CD4-positive, alpha-beta T cell treated with Interleukin-17A for 4 hours (primary cell): Measurements from ENCODE around the gene GLG1.
"Not testable (repeated sequence)": the region's sequence is repeated elsewhere in the genome, so short reads cannot be mapped to it uniquely, and the experiment has no call there.

Source experiments
- DNase-seq: peaks from one replicate; pipeline ENCODE4 v3.0.0-alpha.2; 2020; ENCODE audit warnings: mixed read lengths

GLG1 gene

GRCh38 chr16:74430036-74430712, 176.7 kb downstream of the GLG1 start:
- DNase-seq: peak; percentile 54

DNA sequence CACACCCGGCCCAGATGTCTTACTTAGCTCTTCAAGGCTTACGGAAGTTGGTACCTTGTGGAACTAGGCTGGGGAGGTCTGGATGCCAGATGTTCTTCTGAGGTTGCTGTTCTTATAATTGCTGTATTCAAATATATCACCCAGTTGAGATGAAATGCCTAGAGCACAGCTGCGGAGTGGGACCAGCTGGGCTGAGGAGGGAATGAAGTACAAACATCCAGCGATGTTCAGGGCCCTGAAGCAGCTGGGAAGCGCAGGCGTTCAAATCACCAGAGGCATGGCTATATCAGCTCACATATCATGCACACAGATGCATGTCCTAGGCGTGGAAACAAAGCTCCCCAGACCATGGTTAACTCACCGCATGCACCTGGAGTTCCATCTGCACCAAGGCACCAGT, 178.4 kb downstream of the GLG1 start:
- DNase-seq: not testable (repeated sequence)

DNA sequence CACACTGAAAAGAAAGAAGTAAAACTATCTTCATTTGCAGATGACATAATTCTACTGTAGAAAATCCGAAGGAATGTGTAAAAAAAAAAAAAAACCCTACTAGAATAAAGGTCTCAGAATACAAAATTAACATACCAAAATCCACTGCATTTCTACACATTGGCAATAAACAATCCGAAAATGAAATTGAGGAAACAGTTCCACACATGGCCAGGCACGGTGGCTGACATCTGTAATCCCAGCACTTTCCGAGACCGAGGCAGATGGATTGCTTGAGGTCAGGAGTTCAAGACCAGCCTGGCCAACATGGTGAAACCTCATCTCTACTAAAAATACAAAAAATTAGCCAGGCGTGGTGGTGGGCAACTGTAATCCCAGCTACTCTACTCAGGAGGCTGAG, 181.2 kb downstream of the GLG1 start:
- not testable (repeated sequence) for DNase-seq

GRCh38 chr16:74423721-74424120, 183.2 kb downstream of the GLG1 start:
- not testable (repeated sequence) for DNase-seq

DNA sequence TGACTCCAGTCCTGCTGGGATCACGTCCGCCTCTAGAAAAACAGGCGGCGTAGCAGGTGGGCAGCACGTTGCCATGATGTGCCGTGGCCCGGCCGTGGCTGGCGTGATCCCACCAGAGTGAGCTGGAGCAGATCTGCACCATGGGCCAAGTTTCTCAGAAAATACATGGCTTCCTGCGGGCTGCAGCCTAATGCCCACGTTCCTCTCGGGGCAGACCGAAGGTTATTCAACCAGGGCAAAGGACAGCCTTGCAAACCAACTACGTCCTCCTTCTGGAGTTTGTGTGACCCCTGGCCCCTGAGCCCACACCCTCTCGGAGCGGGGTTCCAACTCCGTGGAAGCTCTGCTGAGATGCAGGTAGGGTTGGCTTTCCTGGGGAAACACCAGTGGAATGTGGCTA, 184.8 kb downstream of the GLG1 start:
- DNase-seq: not testable (repeated sequence)

GRCh38 chr16:74421482-74421785, 185.5 kb downstream of the GLG1 start:
- DNase-seq: not testable (repeated sequence)

- not testable (repeated sequence) for DNase-seq
Measured at GRCh38 chr16:74420612-74421481, 186.1 kb downstream of the GLG1 start, which contains the start of gene CLEC18B. CLEC18B (minus strand) TSS chr16:74421478; CDS start chr16:74421270, 208 bp downstream.

DNA sequence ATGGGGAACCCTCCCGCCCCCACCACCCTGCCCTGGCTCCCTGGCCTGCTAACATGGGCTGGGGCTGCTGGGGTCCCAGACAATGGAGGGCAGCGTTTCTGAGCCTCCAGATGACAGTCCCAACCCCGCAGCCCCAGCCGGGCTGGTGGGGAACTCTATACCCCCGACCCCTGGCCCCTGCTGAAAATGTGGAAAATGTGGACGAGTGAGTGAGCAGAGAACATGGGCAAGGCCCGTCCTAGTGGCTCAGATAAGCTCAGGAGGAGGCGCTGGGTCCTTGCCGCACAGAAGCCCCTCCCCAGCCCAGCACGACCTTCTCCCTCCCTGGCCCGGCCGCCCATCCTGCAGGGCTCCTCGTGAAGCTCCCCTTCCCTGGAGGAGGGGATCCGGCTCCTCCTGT, 187.1 kb downstream of the GLG1 start:
- not testable (repeated sequence) for DNase-seq

GRCh38 chr16:74417897-74418296, 189.0 kb downstream of the GLG1 start:
- not testable (repeated sequence) for DNase-seq

- DNase-seq: not testable (repeated sequence)
Measured at GRCh38 chr16:74413920-74414319, 193.0 kb downstream of the GLG1 start.

DNA sequence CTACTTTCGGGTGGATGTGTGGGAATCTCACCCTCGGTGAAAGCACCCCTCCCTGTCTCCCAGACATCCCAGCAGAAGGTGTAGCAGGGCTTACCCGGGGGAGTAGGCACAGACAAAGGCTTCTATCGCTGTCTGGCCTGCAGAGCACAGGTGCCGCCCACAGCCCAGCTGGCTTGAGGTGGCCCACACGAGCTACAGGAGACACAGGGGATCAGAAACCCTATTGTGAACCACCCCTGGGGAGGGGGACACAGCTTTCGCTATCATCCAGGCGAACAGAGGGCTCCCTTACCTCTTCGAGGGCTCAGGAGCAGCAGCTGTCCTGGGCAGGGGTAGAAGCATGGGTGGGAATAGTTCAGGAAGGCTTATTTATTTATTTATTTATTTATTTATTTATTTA, 193.4 kb downstream of the GLG1 start:
- not testable (repeated sequence) for DNase-seq

GRCh38 chr16:74412775-74413390, 194.0 kb downstream of the GLG1 start:
- DNase-seq: not testable (repeated sequence)

DNA sequence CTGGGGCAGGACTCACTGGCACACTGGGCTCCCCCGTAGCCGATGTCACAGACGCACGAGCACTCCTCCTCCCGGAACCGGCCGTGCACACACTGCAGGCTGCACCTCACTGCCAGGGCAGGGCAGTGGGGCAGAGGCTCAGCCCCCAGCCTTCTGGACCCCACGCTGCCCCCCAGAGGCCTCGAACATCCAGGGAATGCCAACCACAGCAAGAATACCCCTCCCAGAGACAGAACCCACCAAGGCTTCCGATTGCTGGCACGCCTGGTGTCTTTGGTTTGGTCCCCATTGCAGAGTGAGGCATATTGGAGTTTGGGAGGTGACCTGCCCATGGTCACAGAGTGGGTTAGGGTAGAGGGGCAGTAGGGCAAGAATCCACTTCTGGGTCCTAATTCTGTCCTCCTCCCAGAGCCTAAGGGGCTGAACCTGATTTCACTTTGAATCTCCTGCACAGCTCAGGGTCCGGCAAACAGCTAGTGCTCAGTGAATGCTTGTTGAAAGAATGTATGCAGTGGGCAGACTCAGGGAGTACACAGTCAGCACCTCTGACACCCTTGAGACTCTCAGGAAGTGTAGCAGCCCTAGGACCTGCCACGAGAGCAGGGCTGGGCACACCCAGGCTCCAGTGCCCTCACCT, 194.7 kb downstream of the GLG1 start:
- not testable (repeated sequence) for DNase-seq

- DNase-seq: not testable (repeated sequence)
Measured at GRCh38 chr16:74410981-74411380, 195.9 kb downstream of the GLG1 start.

GRCh38 chr16:74410057-74410957, 196.6 kb downstream of the GLG1 start:
- DNase-seq: not testable (repeated sequence)

DNA sequence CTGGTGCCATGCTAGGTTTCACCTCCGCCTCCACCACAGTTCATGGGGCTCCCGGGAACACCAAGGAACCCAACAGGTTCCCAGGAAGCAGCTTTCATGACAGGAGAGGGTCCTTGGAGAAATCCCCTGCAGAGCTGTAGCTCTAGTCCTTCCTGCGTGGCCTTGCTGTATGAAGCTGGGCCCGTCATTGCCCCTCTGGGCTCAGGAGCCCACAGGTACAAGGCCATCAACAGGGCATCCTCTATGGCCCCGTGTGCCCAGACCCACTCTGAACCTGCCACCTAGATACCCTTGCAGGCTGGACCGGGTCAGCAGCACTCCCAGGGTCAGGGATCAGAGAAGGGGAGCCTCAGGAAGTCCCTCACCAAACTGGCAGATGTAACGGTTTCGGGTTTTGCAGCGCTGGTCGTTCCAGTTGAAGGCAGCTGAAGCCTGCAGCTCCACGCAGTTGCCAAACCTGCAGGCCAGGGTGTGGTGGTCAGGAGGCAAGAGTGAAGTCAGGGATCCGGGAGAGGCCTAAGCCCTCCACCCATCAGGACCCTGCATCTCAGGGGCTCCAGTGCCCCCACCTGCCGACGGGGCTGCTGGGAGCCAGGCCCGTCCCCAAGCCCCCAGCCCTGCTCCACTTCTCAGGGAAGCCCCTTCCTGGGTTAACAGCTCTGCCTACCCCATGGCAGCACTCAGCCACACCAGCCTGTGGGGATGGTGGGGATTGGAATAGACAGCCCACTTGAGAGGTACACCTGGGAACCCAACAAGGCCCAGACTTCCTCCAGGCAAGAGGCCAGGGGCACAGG, 197.5 kb downstream of the GLG1 start:
- not testable (repeated sequence) for DNase-seq

DNA sequence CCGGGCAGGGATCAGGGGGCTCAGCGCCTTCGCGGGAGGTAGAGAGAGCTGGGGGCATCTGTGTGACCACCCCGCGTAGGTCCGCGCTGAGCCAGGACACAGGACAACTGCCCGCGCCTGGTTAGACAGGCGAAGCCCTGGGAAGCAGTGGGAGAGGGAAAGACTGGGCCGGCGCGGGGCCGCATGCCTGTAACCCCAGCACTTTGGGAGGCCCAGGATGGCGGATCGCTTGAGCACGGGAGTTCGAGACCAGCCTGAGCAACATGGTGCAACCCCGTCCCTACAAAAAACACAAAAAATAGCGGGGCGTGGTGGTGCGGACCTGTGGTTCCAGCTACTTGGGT, 199.6 kb downstream of the GLG1 start:
- not testable (repeated sequence) for DNase-seq

DNA sequence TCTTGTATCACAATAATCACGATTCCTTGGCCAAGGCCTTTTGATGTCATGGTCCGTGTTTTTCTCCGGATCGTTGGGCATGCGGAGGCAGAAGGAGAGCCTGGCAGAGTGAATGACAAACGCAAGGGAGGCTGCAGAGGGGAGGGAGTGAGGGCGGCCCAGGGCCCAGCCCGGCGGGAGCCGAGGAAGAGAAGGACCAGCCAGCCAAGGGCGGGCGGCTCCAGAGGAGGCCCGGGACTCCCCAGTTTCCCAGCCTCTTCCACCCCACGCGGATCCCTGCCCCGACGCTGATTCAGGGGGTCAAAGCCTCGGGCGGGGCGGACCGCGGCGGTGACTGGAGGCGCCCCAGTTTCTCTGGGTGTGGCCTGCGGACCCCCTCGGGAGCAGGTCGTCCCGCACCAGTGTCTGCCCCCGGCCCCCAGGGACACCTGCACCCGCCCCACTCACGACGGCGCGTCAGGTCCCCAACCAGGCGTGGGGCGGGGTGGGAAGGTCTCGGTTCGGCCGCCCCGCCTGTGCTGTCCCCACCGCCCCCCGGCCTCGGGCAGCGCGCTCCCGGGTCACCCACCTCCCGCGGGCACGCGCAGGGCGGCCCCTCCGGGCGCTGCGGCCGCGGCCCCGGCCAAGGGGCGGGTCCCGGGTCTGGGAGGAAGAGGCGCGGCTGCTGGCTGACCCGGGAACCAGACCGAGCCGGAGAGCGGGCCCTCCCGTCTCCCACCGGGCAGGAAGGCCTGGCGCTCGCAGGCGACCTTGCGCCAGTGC, 200.1 kb downstream of the GLG1 start:
- DNase-seq: not testable (repeated sequence)

DNA sequence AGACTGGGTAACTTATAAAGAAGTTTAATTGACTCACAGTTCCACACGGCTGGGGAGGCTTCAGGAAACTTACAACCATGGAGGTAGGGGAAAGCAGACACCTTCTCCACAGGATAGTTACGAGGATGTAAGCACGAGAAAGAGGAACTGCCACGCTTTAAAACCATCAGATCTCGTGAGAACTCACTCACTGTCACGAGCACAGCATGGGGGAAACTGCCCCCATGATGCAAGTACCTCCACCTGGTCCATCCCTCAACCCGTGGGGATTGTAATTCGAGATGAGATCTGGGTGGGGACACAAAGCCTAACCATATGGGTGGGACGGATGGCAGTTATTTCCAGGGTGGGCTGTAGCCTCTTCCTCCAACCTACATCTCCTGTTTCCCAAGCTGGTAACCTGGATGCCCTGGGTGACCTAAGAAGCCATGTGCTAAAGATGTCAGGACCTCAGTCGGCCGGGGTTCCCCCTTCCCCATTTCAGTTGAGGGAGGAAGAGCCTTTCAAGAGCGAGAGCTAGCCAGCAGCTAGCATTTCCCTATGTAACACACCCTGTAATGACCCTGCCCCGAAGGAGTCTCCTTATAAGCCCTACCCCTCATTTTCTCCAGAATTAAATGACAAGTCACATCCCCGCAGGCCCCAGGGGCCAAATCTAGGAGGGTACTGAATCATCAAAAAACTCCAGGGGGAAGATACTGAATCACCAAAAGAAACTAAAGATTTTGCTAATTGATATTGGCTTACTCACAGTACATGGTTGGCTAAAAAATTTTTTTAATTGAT, 202.6 kb downstream of the GLG1 start:
- not testable (repeated sequence) for DNase-seq

DNA sequence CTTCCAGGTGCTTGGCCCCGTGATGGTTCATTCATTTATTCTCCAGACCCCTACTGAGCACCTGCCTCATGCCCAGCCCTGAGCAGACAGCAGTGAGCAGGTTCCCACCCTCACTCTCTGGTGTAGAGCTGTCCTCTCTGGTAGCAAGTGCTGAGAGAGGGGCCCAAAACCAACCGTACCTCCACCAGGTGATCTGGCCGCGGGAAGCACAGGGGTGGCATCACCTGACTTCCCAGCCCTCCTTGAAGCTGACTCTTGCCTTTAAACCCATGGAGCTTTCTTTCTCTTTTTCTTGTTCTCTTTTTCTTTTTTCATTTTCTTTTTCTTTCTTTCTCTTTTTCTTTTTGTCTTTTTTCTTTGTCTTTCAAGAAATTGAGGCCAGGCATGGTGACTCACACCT, 206.7 kb downstream of the GLG1 start:
- DNase-seq: not testable (repeated sequence)
